Measurements from ENCODE around the gene RPS24. TPM values are rescaled to one million over a fixed set of nuclear protein-coding genes. Genes with fewer than 3 reads are reported as not detected.

RPS24 gene
- total RNA-seq, 4 donors from 2014 or later: 2,147 to 2,545 (median 2,404) TPM

GRCh38 chr10:78029269-78030226 lies 4.1 kb upstream of the RPS24 start, which contains the start of gene POLR3A:
Gene POLR3A, minus strand, starts transcription at chr10:78029515. Its CDS starts 108 bp downstream, at chr10:78029407.
- Histone ChIP-seq H3K4me1 (peaks cover 23 to 28% of the 10 kb centered on the region in 2 donors), H3K36me3 (peaks cover 0 to 14% of the 10 kb centered on the region in 2 donors), H3K27me3 (no peaks in the 10 kb centered on the region), H3K9me3 (no peaks in the 10 kb centered on the region), H3K27ac (peak within 1 kb of the TSS; percentile 79 to 87 (median 84)), H3K4me3 (peak within 1 kb of the TSS; percentile 95 to 99 (median 97))
- TF ChIP-seq POLR2A (IDR thresholded peaks at IDR 0.05) (peak; percentile 46 to 62), CTCF (IDR thresholded peaks at IDR 0.05 in 4 of 5, conservative IDR thresholded peaks at IDR 0.05 in 1 of 5) (peak; percentile 69 to 86 (median 73))
- intact Hi-C loops (cut with DNase I; ENCODE audit: low total_unique reads): loop anchor here (2.0 to 10.0 kb wide), 3 partner anchors 183 to 1035 kb away; partner anchors contain the start of gene ZMIZ1
- in situ Hi-C loops (cut with MboI; ENCODE audit: low sequenced_read_pairs in 4 of 4): loop anchor here in 3 of 4 donors (25.0 kb wide), 3 partner anchors 283 to 1158 kb away; no protein-coding TSS in a partner anchor
- peak; percentile 73 to 75 for ATAC-seq
- DNase-seq: peak; percentile 94 to 97

- no peak for TF ChIP-seq POLR2A (IDR thresholded peaks at IDR 0.05)
- no peak for TF ChIP-seq CTCF (IDR thresholded peaks at IDR 0.05 in 4 of 5, conservative IDR thresholded peaks at IDR 0.05 in 1 of 5)
- Histone ChIP-seq H3K27ac (peak overlapping the region; percentile 81 to 86 (median 84)), H3K27me3 (no peaks in the 10 kb centered on the region), H3K4me3 (peak overlapping the region; percentile 65 to 93 (median 74)), H3K4me1 (peaks cover 32 to 36% of the 10 kb centered on the region in 2 donors), H3K36me3 (peaks cover 5 to 31% of the 10 kb centered on the region in 2 donors), H3K9me3 (no peaks in the 10 kb centered on the region)
- in situ Hi-C loops (cut with MboI; ENCODE audit: low sequenced_read_pairs in 4 of 4) (loop anchor here in 3 of 4 donors (25.0 kb wide), 3 partner anchors 279 to 1154 kb away; no protein-coding TSS in a partner anchor), intact Hi-C loops (cut with DNase I; ENCODE audit: low total_unique reads) (loop anchor here (5.0 to 10.0 kb wide), 2 partner anchors 269 to 1031 kb away; partner anchors contain the start of gene ZMIZ1)
- no peak for ATAC-seq
- no peak for DNase-seq
Observed at GRCh38 chr10:78033387-78033636, 351 bp upstream of the RPS24 start.

- peaks cover 22 to 26% of the 10 kb centered on the region in 2 donors for H3K4me1 ChIP-seq
- intact Hi-C loops (cut with DNase I; ENCODE audit: low total_unique reads) (loop anchor here (10.0 kb wide), 1 partner anchor 1030 kb away; the partner anchor contains the start of gene ZMIZ1), in situ Hi-C loops (cut with MboI; ENCODE audit: low sequenced_read_pairs in 4 of 4) (loop anchor here in 3 of 4 donors (25.0 kb wide), 3 partner anchors 277 to 1152 kb away; no protein-coding TSS in a partner anchor)
- DNase-seq (no peak), ATAC-seq (no peak)
- TF ChIP-seq CTCF (IDR thresholded peaks at IDR 0.05 in 4 of 5, conservative IDR thresholded peaks at IDR 0.05 in 1 of 5) (no peak), POLR2A (IDR thresholded peaks at IDR 0.05) (no peak)
- H3K4me3 ChIP-seq: peak overlapping the region; percentile 65 to 93 (median 74)
- H3K27me3 ChIP-seq: no peaks in the 10 kb centered on the region
- peaks cover 15 to 48% of the 10 kb centered on the region in 2 donors for H3K36me3 ChIP-seq
- no peaks in the 10 kb centered on the region for H3K9me3 ChIP-seq
- peak overlapping the region; percentile 78 to 86 (median 84) for H3K27ac ChIP-seq
Observed at GRCh38 chr10:78035025-78035424, 1.4 kb downstream of the RPS24 start.

GRCh38 chr10:78035437-78035836 lies 1.8 kb downstream of the RPS24 start:
- in situ Hi-C loops (cut with MboI; ENCODE audit: low sequenced_read_pairs in 4 of 4): loop anchor here in 3 of 4 donors (25.0 kb wide), 3 partner anchors 277 to 1152 kb away; no protein-coding TSS in a partner anchor
- Histone ChIP-seq H3K27ac (peak overlapping the region; percentile 78 to 86 (median 84)), H3K9me3 (no peaks in the 10 kb centered on the region), H3K27me3 (no peaks in the 10 kb centered on the region), H3K4me1 (peaks cover 20 to 25% of the 10 kb centered on the region in 2 donors), H3K36me3 (peaks cover 15 to 53% of the 10 kb centered on the region in 2 donors), H3K4me3 (peak overlapping the region in 1 of 4 donors; percentile 68)
- ATAC-seq (no peak), DNase-seq (no peak)
- TF ChIP-seq POLR2A (IDR thresholded peaks at IDR 0.05) (no peak), CTCF (IDR thresholded peaks at IDR 0.05 in 4 of 5, conservative IDR thresholded peaks at IDR 0.05 in 1 of 5) (no peak)
- intact Hi-C loops (cut with DNase I; ENCODE audit: low total_unique reads): loop anchor here (10.0 kb wide), 1 partner anchor 1029 kb away; the partner anchor contains the start of gene ZMIZ1

Data from gastrocnemius medialis (tissue), 4 donors.